ENCODE results near the gene RAVER1. TPM values are rescaled to one million over a fixed set of nuclear protein-coding genes. Genes with fewer than 3 reads are reported as not detected.
"Not testable (repeated sequence)": the region's sequence is repeated elsewhere in the genome, so short reads cannot be mapped to it uniquely, and the experiment has no call there.

The RAVER1 gene
- total RNA-seq = 75.9 and 78.2 TPM in 2 replicates
- long read RNA-seq, partial matches to known transcripts = 0 of 2 reads
- long read RNA-seq, other reads (novel, unspliced or antisense) = 2 of 2 reads

- no peaks in the 10 kb centered on the region for H3K9me3 Mint-ChIP-seq
- peak within 1 kb of the TSS; percentile 99 for H3K27ac Mint-ChIP-seq (ENCODE audit: unreplicated experiment)
- no peaks in the 10 kb centered on the region for H3K27me3 Mint-ChIP-seq (ENCODE audit: low read depth)
- peaks cover 32% of the 10 kb centered on the region for H3K4me1 Mint-ChIP-seq
- no peak for TF ChIP-seq CTCF (conservative IDR thresholded peaks at IDR 0.05)
- H3K4me3 Mint-ChIP-seq = peak within 1 kb of the TSS; percentile 99
- peaks cover 3% of the 10 kb centered on the region for H3K36me3 Mint-ChIP-seq (ENCODE audit: low read depth)
- peak; percentile 94 for DNase-seq (ENCODE audit: low read depth, low spot score)
Measured at GRCh38 chr19:10332965-10333757, at the start of gene RAVER1. Gene RAVER1, minus strand, starts transcription at chr19:10333529. Its CDS starts 22 bp downstream, at chr19:10333507.

- H3K27ac Mint-ChIP-seq (ENCODE audit: unreplicated experiment); H3K9me3 Mint-ChIP-seq; H3K36me3 Mint-ChIP-seq (ENCODE audit: low read depth); DNase-seq (ENCODE audit: low read depth, low spot score); H3K4me3 Mint-ChIP-seq; H3K27me3 Mint-ChIP-seq (ENCODE audit: low read depth): not testable (repeated sequence)
- peaks cover 18% of the 10 kb centered on the region for H3K4me1 Mint-ChIP-seq
Measured at GRCh38 chr19:10383223-10383499, 49.8 kb upstream of the RAVER1 start.

GRCh38 chr19:10380313-10381102 is 47.2 kb upstream of the RAVER1 start, which contains the start of gene TYK2:
Gene TYK2, minus strand, starts transcription at chr19:10380572. Its CDS starts 2,166 bp downstream, at chr19:10378406.
- H3K4me1 Mint-ChIP-seq = peaks cover 18% of the 10 kb centered on the region
- peak within 1 kb of the TSS; percentile 92 for H3K4me3 Mint-ChIP-seq
- H3K27ac Mint-ChIP-seq (ENCODE audit: unreplicated experiment) = peak within 1 kb of the TSS; percentile 96
- H3K27me3 Mint-ChIP-seq (ENCODE audit: low read depth) = no peaks in the 10 kb centered on the region
- peaks cover 12% of the 10 kb centered on the region for H3K36me3 Mint-ChIP-seq (ENCODE audit: low read depth)
- TF ChIP-seq CTCF (conservative IDR thresholded peaks at IDR 0.05) = no peak
- no peaks in the 10 kb centered on the region for H3K9me3 Mint-ChIP-seq
- peak; percentile 99 for DNase-seq (ENCODE audit: low read depth, low spot score)

GRCh38 chr19:10379880-10380312 is 46.6 kb upstream of the RAVER1 start:
- Mint-ChIP-seq H3K4me1 (peaks cover 18% of the 10 kb centered on the region), H3K4me3 (peak overlapping the region; percentile 92), H3K36me3 (ENCODE audit: low read depth) (peaks cover 14% of the 10 kb centered on the region), H3K9me3 (no peaks in the 10 kb centered on the region), H3K27me3 (ENCODE audit: low read depth) (no peaks in the 10 kb centered on the region), H3K27ac (ENCODE audit: unreplicated experiment) (peak overlapping the region; percentile 96)
- no peak for DNase-seq (ENCODE audit: low read depth, low spot score)
- TF ChIP-seq CTCF (conservative IDR thresholded peaks at IDR 0.05) = no peak

- Mint-ChIP-seq H3K36me3 (ENCODE audit: low read depth) (peaks cover 15% of the 10 kb centered on the region), H3K27ac (ENCODE audit: unreplicated experiment) (no peak overlapping the region), H3K9me3 (no peaks in the 10 kb centered on the region), H3K4me3 (peak overlapping the region; percentile 19), H3K27me3 (ENCODE audit: low read depth) (no peaks in the 10 kb centered on the region), H3K4me1 (peaks cover 18% of the 10 kb centered on the region)
- no peak for DNase-seq (ENCODE audit: low read depth, low spot score)
- no peak for TF ChIP-seq CTCF (conservative IDR thresholded peaks at IDR 0.05)
Measured at GRCh38 chr19:10378124-10378523, 44.8 kb upstream of the RAVER1 start.

- Mint-ChIP-seq H3K4me3 (peak overlapping the region; percentile 47), H3K4me1 (peaks cover 18% of the 10 kb centered on the region), H3K36me3 (ENCODE audit: low read depth) (peaks cover 15% of the 10 kb centered on the region)
- not testable (repeated sequence) for H3K9me3 Mint-ChIP-seq; DNase-seq (ENCODE audit: low read depth, low spot score); H3K27me3 Mint-ChIP-seq (ENCODE audit: low read depth); H3K27ac Mint-ChIP-seq (ENCODE audit: unreplicated experiment)
Measured at GRCh38 chr19:10377140-10377640, 43.9 kb upstream of the RAVER1 start.
